ENCODE results near the gene RIMS3.

The RIMS3 gene

GRCh38 chr1:40595623-40596022 is 69.9 kb downstream of the RIMS3 start:
- peak; percentile 9 for DNase-seq (ENCODE audit: low read depth)
- TF ChIP-seq, protein P1, sequence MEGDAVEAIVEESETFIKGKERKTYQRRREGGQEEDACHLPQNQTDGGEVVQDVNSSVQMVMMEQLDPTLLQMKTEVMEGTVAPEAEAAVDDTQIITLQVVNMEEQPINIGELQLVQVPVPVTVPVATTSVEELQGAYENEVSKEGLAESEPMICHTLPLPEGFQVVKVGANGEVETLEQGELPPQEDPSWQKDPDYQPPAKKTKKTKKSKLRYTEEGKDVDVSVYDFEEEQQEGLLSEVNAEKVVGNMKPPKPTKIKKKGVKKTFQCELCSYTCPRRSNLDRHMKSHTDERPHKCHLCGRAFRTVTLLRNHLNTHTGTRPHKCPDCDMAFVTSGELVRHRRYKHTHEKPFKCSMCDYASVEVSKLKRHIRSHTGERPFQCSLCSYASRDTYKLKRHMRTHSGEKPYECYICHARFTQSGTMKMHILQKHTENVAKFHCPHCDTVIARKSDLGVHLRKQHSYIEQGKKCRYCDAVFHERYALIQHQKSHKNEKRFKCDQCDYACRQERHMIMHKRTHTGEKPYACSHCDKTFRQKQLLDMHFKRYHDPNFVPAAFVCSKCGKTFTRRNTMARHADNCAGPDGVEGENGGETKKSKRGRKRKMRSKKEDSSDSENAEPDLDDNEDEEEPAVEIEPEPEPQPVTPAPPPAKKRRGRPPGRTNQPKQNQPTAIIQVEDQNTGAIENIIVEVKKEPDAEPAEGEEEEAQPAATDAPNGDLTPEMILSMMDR (IDR thresholded peaks at IDR 0.05; ENCODE audit: insufficient read depth, low read depth, low read length, missing control alignments) = no peak
- H3K4me3 ChIP-seq (ENCODE audit: low read depth, low read length) = no peak overlapping the region

DNA sequence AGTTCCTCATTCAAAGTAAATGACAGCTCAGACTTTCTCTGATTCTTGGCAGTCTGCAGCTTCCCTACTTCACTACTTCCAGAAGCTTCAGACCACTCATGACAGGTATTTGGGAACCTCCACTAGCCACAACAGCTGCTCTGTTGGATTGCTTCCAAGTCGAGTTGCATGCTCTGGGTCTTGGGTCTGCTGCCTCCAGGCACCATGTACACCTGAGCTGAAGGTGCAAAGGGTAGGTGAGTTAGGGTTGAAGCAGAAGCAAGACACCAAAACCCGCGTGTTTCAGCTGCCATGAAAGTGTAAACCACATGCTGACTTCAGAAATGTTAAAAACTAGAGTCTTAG is 71.3 kb downstream of the RIMS3 start:
- H3K4me3 ChIP-seq (ENCODE audit: low read depth, low read length) = no peak overlapping the region
- TF ChIP-seq, protein P1 (IDR thresholded peaks at IDR 0.05; ENCODE audit: insufficient read depth, low read depth, low read length, missing control alignments) = no peak
- no peak for DNase-seq (ENCODE audit: low read depth)

DNA sequence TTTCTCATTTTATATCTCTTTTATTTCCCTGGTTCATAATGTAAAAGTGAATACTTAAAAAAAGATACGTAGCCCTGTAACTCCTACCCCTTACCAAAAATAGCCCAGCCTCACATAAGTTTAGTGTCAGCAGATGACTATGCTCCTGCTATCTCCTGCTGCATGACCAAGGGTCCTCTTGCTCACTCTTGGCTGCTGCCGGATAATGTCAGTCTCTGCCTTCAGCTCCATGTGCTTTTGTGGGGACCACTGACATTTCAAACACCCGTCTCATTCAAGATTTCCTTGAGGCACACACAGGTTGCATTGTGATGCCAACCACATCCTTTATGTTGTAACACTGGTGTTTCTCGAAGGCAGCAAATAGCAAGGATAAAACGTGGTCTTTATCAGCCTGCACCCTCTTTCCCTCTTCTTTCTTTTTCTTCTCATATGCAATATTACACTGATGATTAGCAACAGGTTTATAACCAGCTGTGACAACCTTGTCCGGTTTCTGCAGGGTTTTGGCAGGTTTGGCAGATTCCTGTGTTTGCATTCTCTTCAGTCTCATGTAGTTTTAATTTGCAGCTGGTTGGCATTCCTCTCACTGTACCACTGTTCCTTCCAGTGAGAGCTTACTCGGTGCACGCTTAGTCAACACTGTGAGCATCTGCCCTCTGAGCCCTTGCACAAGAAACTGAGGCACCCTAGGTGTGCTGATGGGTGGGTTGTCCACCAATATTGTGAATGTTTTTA is 71.9 kb downstream of the RIMS3 start:
- TF ChIP-seq, protein P1 (IDR thresholded peaks at IDR 0.05; ENCODE audit: insufficient read depth, low read depth, low read length, missing control alignments) = no peak
- DNase-seq (ENCODE audit: low read depth) = no peak
- H3K4me3 ChIP-seq (ENCODE audit: low read depth, low read length) = no peak overlapping the region

DNA sequence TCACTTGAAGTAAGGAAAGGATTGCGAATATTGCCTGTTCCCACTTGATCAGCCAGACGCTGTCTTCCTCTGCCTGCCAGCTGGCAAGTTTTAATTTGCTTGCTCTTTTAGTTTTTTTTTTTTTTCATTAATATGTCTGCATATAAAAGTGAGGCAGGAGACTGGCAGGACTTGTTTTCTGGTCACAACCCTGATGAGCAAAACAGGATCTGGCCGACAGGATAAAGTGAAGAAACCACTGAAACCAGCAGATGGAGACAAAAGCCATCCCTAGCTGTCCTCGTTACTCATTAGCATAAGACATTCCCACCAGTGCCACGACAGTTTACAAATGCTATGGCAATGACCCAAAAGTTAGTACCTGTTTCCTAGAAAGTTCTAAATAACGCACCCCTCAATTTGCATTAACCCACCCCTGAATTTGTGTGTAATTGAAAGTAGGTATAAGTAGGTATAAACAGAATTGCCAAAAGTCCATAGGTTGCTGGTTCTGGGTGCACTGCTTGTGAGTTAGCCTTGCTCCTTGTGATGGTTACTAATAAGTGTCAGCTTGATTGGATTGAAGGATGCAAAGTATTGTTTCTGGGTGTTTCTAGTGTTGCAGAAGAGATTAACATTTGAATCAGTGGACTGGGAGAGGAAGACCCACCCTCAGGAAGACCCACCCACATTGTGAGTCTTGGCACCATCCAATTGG is 73.2 kb downstream of the RIMS3 start:
- DNase-seq (ENCODE audit: low read depth) = peak; percentile 21
- TF ChIP-seq, protein P1 (IDR thresholded peaks at IDR 0.05; ENCODE audit: insufficient read depth, low read depth, low read length, missing control alignments) = peak; percentile 24
- H3K4me3 ChIP-seq (ENCODE audit: low read depth, low read length) = no peak overlapping the region

- TF ChIP-seq, protein P1 (IDR thresholded peaks at IDR 0.05; ENCODE audit: insufficient read depth, low read depth, low read length, missing control alignments) = no peak
These were observed 76.9 kb downstream of the RIMS3 start for GRCh38 chr1:40588586-40588985.

DNA sequence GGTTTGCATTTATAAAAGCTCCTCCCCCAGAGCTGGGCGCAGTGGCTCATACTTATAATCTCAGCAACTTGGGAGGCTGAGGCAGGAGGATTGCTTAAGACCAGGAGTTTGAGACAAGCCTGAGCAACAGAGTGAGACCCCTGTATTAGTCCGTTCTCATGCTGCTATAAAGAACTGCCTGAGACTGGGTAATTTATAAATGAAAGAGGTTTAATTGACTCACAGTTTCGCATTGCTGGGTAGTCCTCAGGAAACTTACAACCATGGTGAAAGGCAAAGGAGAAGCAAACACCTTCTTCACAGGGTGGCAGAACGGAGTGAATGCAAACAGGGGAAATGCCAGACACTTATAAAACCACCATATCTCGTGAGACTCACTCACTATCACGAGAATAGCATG is 81.5 kb downstream of the RIMS3 start:
- no peak overlapping the region for H3K4me3 ChIP-seq (ENCODE audit: low read depth, low read length)
- TF ChIP-seq, protein P1 (IDR thresholded peaks at IDR 0.05; ENCODE audit: insufficient read depth, low read depth, low read length, missing control alignments) = no peak
- DNase-seq (ENCODE audit: low read depth) = no peak

More at GRCh38 chr1:40588586-40588985, 76.9 kb downstream of the RIMS3 start:
- no peak overlapping the region for H3K4me3 ChIP-seq (ENCODE audit: low read depth, low read length)
- DNase-seq (ENCODE audit: low read depth) = no peak

Data from GM12865 (cell line).